Common myeloid progenitor, CD34-positive (primary cell): ENCODE data around the gene KRTAP2-2.

Experiments
- CTCF ChIA-PET: fragments of 350-600 bp; sonication (Branson Sonifier 250); formaldehyde crosslinking; loops from one replicate; lab custom pipeline; 2021; ENCODE audit warnings: antibody characterized with exemption; lab: Charles Lee
- POLR2A ChIA-PET: fragments of 350-600 bp; sonication (Branson Sonifier 250); formaldehyde crosslinking; loops from one replicate; lab custom pipeline; 2021; ENCODE audit warnings: antibody characterized with exemption; lab: Charles Lee
- DNase-seq, 3 donors: peaks; one replicate each; pipeline versions ENCODE4 v3.0.0 to v3.0.0-alpha.2; 2013
- H3K27ac ChIP-seq, 2 experiments: 1 replicate in 1 of 2; 2 replicates in 1 of 2; pipeline ENCODE4 v1.7.0; 2013; ENCODE audit warnings: inconsistent platforms in 2 of 2, low read length in 2 of 2, mild to moderate bottlenecking in 2 of 2, low read depth in 1 of 2, moderate library complexity in 1 of 2; ENCODE audit not compliant: severe bottlenecking in 2 of 2, insufficient read depth in 1 of 2, poor library complexity in 1 of 2
- H3K27me3 ChIP-seq, 5 experiments: replicated peaks in 2 of 5; 1 replicate in 3 of 5; 2 replicates in 2 of 5; pipeline versions ENCODE4 v1.6.1 to v1.7.0; 2013; ENCODE audit warnings: low read length in 4 of 5, mild to moderate bottlenecking in 2 of 5, moderate library complexity in 2 of 5, inconsistent platforms in 1 of 5; ENCODE audit not compliant: insufficient read depth in 5 of 5, control insufficient read depth in 4 of 5
- H3K36me3 ChIP-seq, 4 experiments: 1 replicate in 2 of 4; 2 replicates in 2 of 4; pipeline versions ENCODE4 v1.6.1 to v1.7.0; 2013; ENCODE audit warnings: low read length in 3 of 4, control low read depth in 1 of 4, mild to moderate bottlenecking in 1 of 4; ENCODE audit not compliant: control insufficient read depth in 4 of 4, insufficient read depth in 4 of 4
- H3K4me1 ChIP-seq, 4 experiments: 1 replicate in 3 of 4; 2 replicates in 1 of 4; pipeline versions ENCODE4 v1.6.1 to v1.7.1; 2013; ENCODE audit warnings: low read length in 3 of 4, mild to moderate bottlenecking in 3 of 4, control low read depth in 1 of 4, inconsistent platforms in 1 of 4, moderate library complexity in 1 of 4; ENCODE audit not compliant: control insufficient read depth in 4 of 4, insufficient read depth in 4 of 4; ENCODE audit errors: control extremely low read depth in 1 of 4
- H3K4me3 ChIP-seq, 7 experiments: 1 replicate in 4 of 7; 2 replicates in 3 of 7; pipeline versions ENCODE4 v1.5.1 to v1.7.0; 2013; ENCODE audit warnings: mild to moderate bottlenecking in 7 of 7, low read length in 6 of 7, moderate library complexity in 6 of 7, inconsistent platforms in 2 of 7, low read depth in 2 of 7, control low read depth in 1 of 7; ENCODE audit not compliant: insufficient read depth in 4 of 7, control insufficient read depth in 1 of 7; ENCODE audit errors: extremely low read depth in 1 of 7
- H3K9me3 ChIP-seq, 5 experiments: 1 replicate in 4 of 5; 2 replicates in 1 of 5; pipeline versions ENCODE4 v1.6.1 to v1.7.1; 2013; ENCODE audit warnings: low read length in 4 of 5, mild to moderate bottlenecking in 2 of 5, inconsistent platforms in 1 of 5, low read depth in 1 of 5, moderate library complexity in 1 of 5; ENCODE audit not compliant: control insufficient read depth in 4 of 5, insufficient read depth in 2 of 5; ENCODE audit errors: control extremely low read depth in 1 of 5
- WGBS: methylation state at CpG from one replicate; pipeline ENCODE4 v1.1.5; 2013; ENCODE audit not compliant: insufficient coverage; 5-methylcytosine and 5-hydroxymethylcytosine counted together

KRTAP2-2 gene

DNA sequence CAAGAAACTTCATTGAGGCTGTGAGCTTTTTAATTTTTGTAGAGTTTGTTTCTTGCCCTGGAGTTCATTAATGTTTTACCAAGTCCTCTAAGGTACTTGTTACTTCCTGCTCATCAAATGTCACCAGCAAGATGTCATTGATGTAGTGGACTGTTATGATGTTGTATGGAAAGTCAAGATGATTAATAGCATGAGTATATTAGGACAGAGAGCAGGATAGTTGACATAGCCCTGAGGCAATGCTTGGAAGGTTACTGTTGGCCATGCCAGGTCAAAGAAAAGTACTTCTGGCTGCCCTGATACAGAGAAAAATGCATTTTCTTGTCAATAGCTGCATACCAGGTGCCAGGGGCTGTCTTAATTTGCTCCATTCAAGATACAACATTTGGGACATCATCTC, 34.7 kb downstream of the KRTAP2-2 start:
- CTCF ChIA-PET: interaction anchor here (1.7 kb wide), 1 partner anchor 9 kb away, joined by 5 read pairs; the partner anchor contains the start of gene KRTAP1-4
- POLR2A ChIA-PET: no interaction called here
- no peaks in the 10 kb centered on the region for H3K27me3 ChIP-seq

DNA sequence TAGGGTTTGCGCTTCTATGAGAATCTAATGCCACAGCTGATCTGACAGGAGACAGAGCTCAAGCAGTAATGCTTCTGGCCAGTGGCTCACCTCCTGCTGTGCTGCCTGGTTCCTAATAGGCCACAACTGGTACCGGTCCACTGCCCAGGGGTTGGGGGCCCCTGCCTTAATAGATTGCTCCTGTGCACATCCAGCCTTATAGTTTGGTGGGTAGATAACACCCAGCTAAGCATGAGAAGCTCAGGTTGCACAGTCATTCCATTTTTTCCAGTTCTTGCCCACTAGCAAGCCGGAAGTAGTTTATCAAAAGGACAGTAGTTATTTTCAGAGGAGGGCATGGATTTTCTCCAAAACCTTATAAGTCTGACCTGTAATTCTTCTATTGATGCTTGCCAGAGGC, 35.6 kb downstream of the KRTAP2-2 start:
- ChIA-PET CTCF (interaction anchor here (1.7 kb wide), 1 partner anchor 10 kb away, joined by 5 read pairs; the partner anchor contains the start of gene KRTAP1-4), POLR2A (no interaction called here)
- Histone ChIP-seq H3K27ac (no peak overlapping the region), H3K27me3 (no peaks in the 10 kb centered on the region), H3K4me3 (no peak overlapping the region), H3K4me1 (peaks cover 3 to 13% (median 5%) of the 10 kb centered on the region in 4 experiments), H3K9me3 (peaks cover 0 to 3% (median 0%) of the 10 kb centered on the region in 5 experiments), H3K36me3 (no peaks in the 10 kb centered on the region)
- 100% methylated on average over 2 of the region's 3 CpGs for WGBS
- no peak for DNase-seq

More for the DNA sequence above, 34.7 kb downstream of the KRTAP2-2 start:
- Histone ChIP-seq H3K36me3 (no peaks in the 10 kb centered on the region), H3K4me3 (no peak overlapping the region), H3K27ac (no peak overlapping the region), H3K9me3 (peaks cover 0 to 3% (median 0%) of the 10 kb centered on the region in 5 experiments), H3K4me1 (peaks cover 3 to 13% (median 5%) of the 10 kb centered on the region in 4 experiments)
- DNase-seq: no peak

DNA sequence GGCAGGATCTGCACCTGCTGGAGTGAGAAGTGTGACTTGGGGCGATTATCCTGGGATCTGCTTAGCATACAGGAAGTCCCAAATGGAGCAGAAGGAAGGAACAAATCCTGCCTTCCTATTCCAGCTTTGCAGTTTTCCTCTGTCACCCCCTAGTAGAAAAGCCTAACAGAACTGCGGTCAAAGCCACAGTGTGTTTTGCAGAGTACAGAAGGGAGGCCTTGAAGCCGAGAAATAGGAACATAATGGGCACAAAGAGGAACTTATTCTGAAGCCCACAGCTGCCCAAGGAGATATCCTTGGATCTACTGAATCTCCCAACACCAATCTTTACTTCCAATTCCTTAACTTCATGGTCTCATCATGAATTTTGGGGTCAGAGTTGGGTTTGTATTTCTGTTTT, 36.5 kb downstream of the KRTAP2-2 start:
- H3K27me3 ChIP-seq: no peaks in the 10 kb centered on the region
- no peak overlapping the region for H3K27ac ChIP-seq
- ChIA-PET POLR2A (interaction anchor here (1.1 kb wide), 1 partner anchor 35 kb away, joined by 3 read pairs; the partner anchor contains the start of gene KRT40), CTCF (interaction anchor here (1.7 kb wide), 1 partner anchor 11 kb away, joined by 5 read pairs; the partner anchor contains the start of gene KRTAP1-4)
- no peak overlapping the region for H3K4me3 ChIP-seq
- peaks cover 0 to 3% (median 0%) of the 10 kb centered on the region in 5 experiments for H3K9me3 ChIP-seq
- no peaks in the 10 kb centered on the region for H3K36me3 ChIP-seq
- peak; percentile 6 to 55 (median 54) for DNase-seq
- H3K4me1 ChIP-seq: peaks cover 3 to 13% (median 5%) of the 10 kb centered on the region in 4 experiments
- 26% methylated on average over 2 of the region's 3 CpGs for WGBS

DNA sequence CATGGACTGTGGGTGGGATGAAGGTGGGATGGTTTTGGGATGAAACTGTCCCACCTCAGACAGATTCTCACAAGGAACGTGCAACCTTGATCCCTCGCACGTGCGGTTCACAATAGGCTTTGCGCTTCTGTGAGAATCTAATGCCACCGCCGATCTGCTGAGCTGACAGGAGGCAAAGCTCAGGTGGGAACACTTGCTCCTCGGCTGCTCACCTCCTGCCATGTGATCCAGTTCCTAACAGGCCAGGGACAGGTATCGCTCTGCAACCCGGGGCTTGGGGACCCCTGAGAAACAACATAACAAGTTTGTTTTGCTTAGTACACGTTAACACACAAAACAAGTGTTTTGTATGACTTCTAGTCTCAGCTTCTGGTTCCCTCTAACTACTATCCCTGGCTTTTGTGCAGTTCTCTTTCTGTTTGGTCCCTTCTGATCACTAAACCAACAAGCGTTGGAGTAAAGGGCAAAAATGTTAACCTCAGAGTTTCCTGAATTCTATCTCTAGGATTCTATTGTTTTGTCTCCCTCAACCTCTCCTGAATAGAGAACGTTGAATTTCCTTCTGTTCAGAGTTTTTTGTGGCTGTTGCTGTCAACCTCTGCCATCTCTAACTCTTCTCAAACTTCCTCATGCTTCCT, 38.3 kb downstream of the KRTAP2-2 start:
- Histone ChIP-seq H3K9me3 (peaks cover 0 to 3% (median 0%) of the 10 kb centered on the region in 5 experiments), H3K4me1 (peaks cover 3 to 13% (median 5%) of the 10 kb centered on the region in 4 experiments), H3K4me3 (no peak overlapping the region), H3K27me3 (no peaks in the 10 kb centered on the region), H3K36me3 (no peaks in the 10 kb centered on the region), H3K27ac (no peak overlapping the region)
- DNase-seq: no peak
- WGBS: 87% methylated on average over 12 of the region's 13 CpGs
- POLR2A ChIA-PET: no interaction called here
- CTCF ChIA-PET: no interaction called here

DNA sequence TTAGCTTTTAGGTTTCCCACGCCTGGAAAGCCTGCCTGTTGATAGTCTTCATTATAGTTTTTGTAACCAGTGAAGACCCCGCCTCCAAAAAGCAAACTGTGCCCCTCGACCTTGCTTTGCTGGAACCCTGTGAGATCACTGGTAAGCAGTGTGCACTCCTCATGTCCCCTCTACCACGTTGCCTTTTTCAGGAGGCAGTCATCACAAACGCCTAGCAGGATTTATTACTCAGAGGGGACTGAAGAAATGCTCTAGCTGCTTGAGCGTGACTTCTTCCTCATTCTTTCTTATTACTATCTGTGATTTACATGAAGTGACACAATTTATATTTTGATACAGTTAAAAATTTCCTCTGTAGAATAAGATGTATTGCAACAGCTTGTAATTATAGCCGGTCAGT, 39.6 kb downstream of the KRTAP2-2 start:
- POLR2A ChIA-PET: no interaction called here
- no peak overlapping the region for H3K4me3 ChIP-seq
- no peaks in the 10 kb centered on the region for H3K36me3 ChIP-seq
- H3K27ac ChIP-seq: no peak overlapping the region
- CTCF ChIA-PET: no interaction called here
- no peaks in the 10 kb centered on the region for H3K27me3 ChIP-seq
- DNase-seq: no peak
- no peaks in the 10 kb centered on the region for H3K9me3 ChIP-seq
- peaks cover 3 to 13% (median 5%) of the 10 kb centered on the region in 4 experiments for H3K4me1 ChIP-seq
- WGBS: 94% methylated on average over 4 of the region's 7 CpGs

DNA sequence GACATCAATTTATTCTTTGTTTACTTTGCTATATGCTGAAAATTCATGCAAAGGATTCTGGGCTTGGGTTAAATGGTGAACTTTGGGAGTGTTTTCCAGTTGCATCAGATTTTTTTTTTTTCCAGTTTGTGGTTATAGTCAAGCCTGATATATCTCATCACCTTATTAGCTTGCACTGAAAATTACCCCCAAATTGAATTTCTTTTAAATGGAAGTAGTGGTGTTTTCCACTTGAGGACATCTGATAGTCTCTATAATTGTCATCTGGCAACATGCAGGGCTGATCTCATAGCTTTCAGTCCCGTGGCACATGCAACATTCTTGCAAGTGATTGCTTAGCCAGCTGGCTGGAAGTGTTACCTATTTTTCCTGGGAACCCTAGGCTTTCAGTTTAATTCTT, 41.4 kb downstream of the KRTAP2-2 start:
- no peak for DNase-seq
- CTCF ChIA-PET: no interaction called here
- Histone ChIP-seq H3K36me3 (no peaks in the 10 kb centered on the region), H3K4me3 (no peak overlapping the region), H3K4me1 (peaks cover 3 to 12% (median 5%) of the 10 kb centered on the region in 4 experiments), H3K27ac (no peak overlapping the region), H3K9me3 (no peaks in the 10 kb centered on the region), H3K27me3 (no peaks in the 10 kb centered on the region)
- POLR2A ChIA-PET: no interaction called here
- WGBS: no CpG with 5 or more reads among the region's 1 CpG

DNA sequence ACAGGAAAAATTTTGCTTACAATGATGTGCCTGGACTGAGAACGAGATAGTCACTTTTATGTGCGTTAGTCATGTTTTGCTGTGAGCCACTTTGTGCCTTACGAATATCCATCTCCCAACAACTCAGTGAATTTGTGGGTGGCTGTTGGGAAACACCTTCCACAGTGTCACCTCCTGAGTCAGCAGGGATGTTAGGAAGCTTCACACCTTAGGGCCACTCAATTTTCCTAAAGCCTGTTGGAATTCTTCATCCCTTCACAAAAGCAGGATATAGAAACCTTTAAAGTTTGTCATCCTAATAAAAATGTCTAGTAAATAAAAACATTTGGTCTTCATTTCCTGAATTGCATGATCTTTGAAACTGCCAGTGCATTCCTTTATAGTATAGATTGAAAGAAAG, 41.8 kb downstream of the KRTAP2-2 start:
- H3K4me3 ChIP-seq: no peak overlapping the region
- WGBS: 100% methylated on average over 1 of the region's 3 CpGs
- no peak for DNase-seq
- no peak overlapping the region for H3K27ac ChIP-seq
- peaks cover under 1 to 7% (median 1%) of the 10 kb centered on the region in 4 experiments for H3K4me1 ChIP-seq
- POLR2A ChIA-PET: no interaction called here
- H3K9me3 ChIP-seq: no peaks in the 10 kb centered on the region
- CTCF ChIA-PET: no interaction called here
- no peaks in the 10 kb centered on the region for H3K27me3 ChIP-seq
- no peaks in the 10 kb centered on the region for H3K36me3 ChIP-seq
